ENCODE measurements around the gene RCAN3. TPM values are rescaled to one million over a fixed set of nuclear protein-coding genes. Genes with fewer than 3 reads are reported as not detected.
"Not testable (repeated sequence)": the region's sequence is repeated elsewhere in the genome, so short reads cannot be mapped to it uniquely, and the experiment has no call there.

The RCAN3 gene
- total RNA-seq, 1 donor from 2014 or later = 10.6 TPM

- no peak for DNase-seq
Observed at GRCh38 chr1:24486331-24487065, 16.1 kb upstream of the RCAN3 start.

GRCh38 chr1:24487455-24487854 lies 15.2 kb upstream of the RCAN3 start:
- no peak for DNase-seq

- DNase-seq = not testable (repeated sequence)
Observed at GRCh38 chr1:24488159-24488558, 14.5 kb upstream of the RCAN3 start.

GRCh38 chr1:24489674-24490073 lies 13.0 kb upstream of the RCAN3 start:
- no peak for DNase-seq

- DNase-seq = no peak
Observed at GRCh38 chr1:24490101-24490781, 12.4 kb upstream of the RCAN3 start.

GRCh38 chr1:24491577-24492360 lies 10.9 kb upstream of the RCAN3 start:
- DNase-seq = no peak

- not testable (repeated sequence) for DNase-seq
Observed at GRCh38 chr1:24492935-24493334, 9.7 kb upstream of the RCAN3 start.

- DNase-seq = no peak
Observed at GRCh38 chr1:24493785-24494184, 8.9 kb upstream of the RCAN3 start.

GRCh38 chr1:24498589-24498988 lies 4.0 kb upstream of the RCAN3 start:
- DNase-seq = no peak

- no peak for DNase-seq
Observed at GRCh38 chr1:24500448-24501048, 2.1 kb upstream of the RCAN3 start.

- no peak for DNase-seq
Observed at GRCh38 chr1:24501371-24502064, 1.1 kb upstream of the RCAN3 start.

GRCh38 chr1:24502065-24502708 lies 449 bp upstream of the RCAN3 start:
- no peak for DNase-seq

GRCh38 chr1:24503059-24503751 lies 569 bp downstream of the RCAN3 start:
- DNase-seq = no peak

- no peak for DNase-seq
Observed at GRCh38 chr1:24503870-24504523, 1.4 kb downstream of the RCAN3 start.

GRCh38 chr1:24504560-24504959 lies 1.9 kb downstream of the RCAN3 start:
- no peak for DNase-seq

- DNase-seq = no peak
Observed at GRCh38 chr1:24505816-24506215, 3.2 kb downstream of the RCAN3 start.

GRCh38 chr1:24506691-24507381 lies 4.2 kb downstream of the RCAN3 start:
- no peak for DNase-seq

GRCh38 chr1:24507405-24507804 lies 4.8 kb downstream of the RCAN3 start:
- DNase-seq = no peak

- no peak for DNase-seq
Observed at GRCh38 chr1:24508911-24509310, 6.3 kb downstream of the RCAN3 start.

GRCh38 chr1:24513706-24514105 lies 11.1 kb downstream of the RCAN3 start:
- DNase-seq = no peak

Measured in occipital lobe (tissue), 2 donors.